ENCODE results near the gene NFYC. TPM values are rescaled to one million over a fixed set of nuclear protein-coding genes. Genes with fewer than 3 reads are reported as not detected.
"Not testable (repeated sequence)": the region's sequence is repeated elsewhere in the genome, so short reads cannot be mapped to it uniquely, and the experiment has no call there.

NFYC gene
- total RNA-seq, 1 experiment from 2014 or later: 43.5 TPM

- DNase-seq (ENCODE audit: low spot score): no peak
Measured at GRCh38 chr1:40706626-40707025, 15.1 kb downstream of the NFYC start.

- DNase-seq (ENCODE audit: low spot score): no peak
Measured at GRCh38 chr1:40708750-40709099, 17.2 kb downstream of the NFYC start.

GRCh38 chr1:40709100-40709801 is 17.7 kb downstream of the NFYC start:
- DNase-seq (ENCODE audit: low spot score): peak; percentile 93

GRCh38 chr1:40709802-40710278 is 18.3 kb downstream of the NFYC start:
- no peak for DNase-seq (ENCODE audit: low spot score)

GRCh38 chr1:40710581-40711315 is 19.2 kb downstream of the NFYC start:
- no peak for DNase-seq (ENCODE audit: low spot score)

- peak; percentile 40 for DNase-seq (ENCODE audit: low spot score)
Measured at GRCh38 chr1:40711465-40712404, 20.2 kb downstream of the NFYC start.

- DNase-seq (ENCODE audit: low spot score): no peak
Measured at GRCh38 chr1:40712405-40712944, 21.0 kb downstream of the NFYC start.

GRCh38 chr1:40712997-40713396 is 21.5 kb downstream of the NFYC start:
- DNase-seq (ENCODE audit: low spot score): no peak

GRCh38 chr1:40715491-40716059 is 24.1 kb downstream of the NFYC start:
- no peak for DNase-seq (ENCODE audit: low spot score)

- DNase-seq (ENCODE audit: low spot score): no peak
Measured at GRCh38 chr1:40717065-40717464, 25.6 kb downstream of the NFYC start.

- no peak for DNase-seq (ENCODE audit: low spot score)
Measured at GRCh38 chr1:40717955-40718354, 26.5 kb downstream of the NFYC start.

GRCh38 chr1:40720493-40720892 is 29.0 kb downstream of the NFYC start:
- no peak for DNase-seq (ENCODE audit: low spot score)

GRCh38 chr1:40722622-40723021 is 31.1 kb downstream of the NFYC start:
- no peak for DNase-seq (ENCODE audit: low spot score)

GRCh38 chr1:40723196-40723955 is 31.9 kb downstream of the NFYC start:
- DNase-seq (ENCODE audit: low spot score): no peak

- not testable (repeated sequence) for DNase-seq (ENCODE audit: low spot score)
Measured at GRCh38 chr1:40727662-40728061, 36.2 kb downstream of the NFYC start.

- not testable (repeated sequence) for DNase-seq (ENCODE audit: low spot score)
Measured at GRCh38 chr1:40729316-40729862, 37.9 kb downstream of the NFYC start.

- no peak for DNase-seq (ENCODE audit: low spot score)
Measured at GRCh38 chr1:40732756-40733301, 41.3 kb downstream of the NFYC start.

GRCh38 chr1:40734882-40735628 is 43.6 kb downstream of the NFYC start:
- no peak for DNase-seq (ENCODE audit: low spot score)

- DNase-seq (ENCODE audit: low spot score): no peak
Measured at GRCh38 chr1:40736085-40736531, 44.6 kb downstream of the NFYC start.
